OCI-LY3 (cell line): ENCODE measurements around the gene SPIRE1.

Experiments used
- H2AFZ ChIP-seq: fragments of 200-600, 300-600 bp; shearing (Covaris generic); 2 replicates; pipeline ENCODE4 v1.6.0; 2014; ENCODE audit warnings: antibody characterized with exemption, low read depth, low read length
- H3K27ac ChIP-seq: fragments of 200-600, 300-600 bp; sonication (generic); 2 replicates; pipeline ENCODE4 v1.5.1; 2014; ENCODE audit warnings: mild to moderate bottlenecking, low read length, moderate library complexity, mixed read lengths
- H3K27me3 ChIP-seq: fragments of 200-600, 300-600 bp; sonication (generic); 2 replicates; pipeline ENCODE4 v1.6.1; 2014; ENCODE audit warnings: low read depth, low read length, mixed read lengths
- H3K36me3 ChIP-seq: fragments of 200-600, 300-600 bp; sonication (generic); replicated peaks from 2 replicates; pipeline ENCODE3; 2014; ENCODE audit warnings: low read depth, low read length, mixed read lengths
- H3K4me1 ChIP-seq: fragments of 300-600, 200-600 bp; sonication (generic); 2 replicates; pipeline ENCODE4 v1.6.1; 2014; ENCODE audit warnings: low read length, mixed read lengths
- H3K4me2 ChIP-seq: fragments of 200-600, 300-600 bp; sonication (generic); 2 replicates; pipeline ENCODE4 v1.6.1; 2014; ENCODE audit warnings: low read length, mixed read lengths
- H3K4me3 ChIP-seq: fragments of 300-600, 200-600 bp; sonication (generic); 2 replicates; pipeline ENCODE4 v1.5.1; 2014; ENCODE audit warnings: antibody characterized with exemption, mild to moderate bottlenecking, low read length, moderate library complexity
- H3K79me2 ChIP-seq: fragments of 300-600, 200-600 bp; shearing (Covaris generic); 2 replicates; pipeline ENCODE4 v1.6.1; 2014; ENCODE audit warnings: mild to moderate bottlenecking, low read length, mixed read lengths
- H3K9ac ChIP-seq: fragments of 300-600, 200-600 bp; shearing (Covaris generic); 2 replicates; pipeline ENCODE4 v1.6.0; 2014; ENCODE audit warnings: mild to moderate bottlenecking, low read length, moderate library complexity
- H3K9me3 ChIP-seq: fragments of 200-600, 300-600 bp; shearing (Covaris generic); 2 replicates; pipeline ENCODE4 v1.6.1; 2014; ENCODE audit warnings: low read length, mixed read lengths; ENCODE audit not compliant: insufficient read depth
- H4K20me1 ChIP-seq: fragments of 200-600, 300-600 bp; sonication (generic); 2 replicates; pipeline ENCODE4 v1.6.1; 2016; ENCODE audit warnings: low read length, mixed read lengths; ENCODE audit not compliant: insufficient read depth
- CTCF ChIP-seq: fragments of 200-600, 300-600 bp; sonication (generic); IDR thresholded peaks from 2 replicates; pipeline ENCODE4 v1.5.1; 2014; ENCODE audit warnings: antibody characterized with exemption, low read length, low read depth
- EZH2phosphoT487 ChIP-seq: fragments of 200-600 bp; shearing (Covaris generic); IDR thresholded peaks from 2 replicates; pipeline ENCODE4 v1.6.1; 2018; ENCODE audit warnings: antibody characterized with exemption, mixed run types, low read depth

Gene SPIRE1

DNA sequence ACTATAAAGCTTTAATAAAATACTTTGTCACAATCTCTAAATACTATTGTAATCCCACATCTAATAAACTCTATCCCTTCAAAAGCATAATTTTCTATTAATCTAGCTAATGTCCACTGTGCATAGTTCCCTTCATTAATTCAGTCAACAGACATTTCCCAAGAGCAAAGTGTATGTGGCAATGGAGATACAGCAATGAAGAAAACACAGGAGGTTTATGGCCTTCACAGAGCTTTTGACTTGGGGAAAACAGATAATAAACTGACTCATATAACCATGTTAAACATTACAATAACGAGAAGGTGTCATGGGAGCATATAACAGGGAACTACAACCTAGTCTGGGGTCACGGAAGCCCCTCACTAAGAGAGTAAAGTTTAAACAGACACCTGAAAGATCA, 86.3 kb downstream of the SPIRE1 start:
- Histone ChIP-seq H3K9ac (no peak overlapping the region), H3K4me2 (no peak overlapping the region), H2AFZ (no peak overlapping the region), H3K4me1 (peaks cover 5% of the 10 kb centered on the region; the same call in 1 of the 2 replicates), H3K27me3 (no peaks in the 10 kb centered on the region), H3K36me3 (no peaks in the 10 kb centered on the region), H4K20me1 (no peaks in the 10 kb centered on the region), H3K79me2 (no peaks in the 10 kb centered on the region), H3K27ac (no peak overlapping the region), H3K9me3 (no peaks in the 10 kb centered on the region), H3K4me3 (no peak overlapping the region)
- TF ChIP-seq CTCF (no peak), EZH2phosphoT487 (no peak)

GRCh38 chr18:12569791-12570190, 88.1 kb downstream of the SPIRE1 start:
- H3K4me1 ChIP-seq = peaks cover 2% of the 10 kb centered on the region; the same call in 1 of the 2 replicates
- no peak overlapping the region for H3K4me3 ChIP-seq
- H3K9ac ChIP-seq = no peak overlapping the region
- H3K27me3 ChIP-seq = no peaks in the 10 kb centered on the region
- H3K9me3 ChIP-seq = no peaks in the 10 kb centered on the region
- no peaks in the 10 kb centered on the region for H3K36me3 ChIP-seq
- no peaks in the 10 kb centered on the region for H4K20me1 ChIP-seq
- H3K27ac ChIP-seq = no peak overlapping the region
- H2AFZ ChIP-seq = no peak overlapping the region
- no peak overlapping the region for H3K4me2 ChIP-seq
- H3K79me2 ChIP-seq = no peaks in the 10 kb centered on the region
- TF ChIP-seq EZH2phosphoT487 (no peak), CTCF (no peak)

DNA sequence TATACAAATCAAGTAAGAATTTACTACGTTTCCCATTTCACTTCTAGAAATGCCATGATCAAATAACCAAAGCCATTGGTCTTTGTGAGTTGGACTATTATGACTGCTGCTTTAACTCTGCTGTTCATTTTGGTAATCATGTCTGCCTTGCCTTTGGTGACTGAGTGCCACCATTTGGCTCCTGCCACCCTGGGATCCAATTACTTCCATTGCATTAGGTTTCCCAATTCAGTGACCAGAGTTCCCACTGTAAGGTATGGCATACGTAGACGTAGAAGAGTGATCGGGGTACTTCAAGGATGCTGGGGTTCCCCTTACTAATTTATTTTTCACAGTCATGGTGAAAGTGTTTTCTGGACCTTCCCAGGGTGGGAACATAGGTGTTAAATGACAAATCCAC, 90.1 kb downstream of the SPIRE1 start:
- no peaks in the 10 kb centered on the region for H3K36me3 ChIP-seq
- no peak overlapping the region for H3K4me3 ChIP-seq
- H4K20me1 ChIP-seq = no peaks in the 10 kb centered on the region
- H3K9ac ChIP-seq = no peak overlapping the region
- no peak overlapping the region for H3K4me2 ChIP-seq
- no peak overlapping the region for H2AFZ ChIP-seq
- H3K4me1 ChIP-seq = no peaks in the 10 kb centered on the region
- H3K27ac ChIP-seq = no peak overlapping the region
- no peak for TF ChIP-seq EZH2phosphoT487
- TF ChIP-seq CTCF = no peak
- H3K9me3 ChIP-seq = no peaks in the 10 kb centered on the region
- no peaks in the 10 kb centered on the region for H3K27me3 ChIP-seq
- H3K79me2 ChIP-seq = no peaks in the 10 kb centered on the region

- no peaks in the 10 kb centered on the region for H3K36me3 ChIP-seq
- no peak overlapping the region for H3K27ac ChIP-seq
- H3K9me3 ChIP-seq = 0 out of 2 replicates have a peak, but pooled peaks cover under 1% of the 10 kb centered on the region
- TF ChIP-seq EZH2phosphoT487 (no peak), CTCF (no peak)
- no peaks in the 10 kb centered on the region for H3K4me1 ChIP-seq
- no peaks in the 10 kb centered on the region for H4K20me1 ChIP-seq
- H3K79me2 ChIP-seq = no peaks in the 10 kb centered on the region
- no peak overlapping the region for H3K4me2 ChIP-seq
- H2AFZ ChIP-seq = no peak overlapping the region
- H3K9ac ChIP-seq = no peak overlapping the region
- H3K4me3 ChIP-seq = no peak overlapping the region
- no peaks in the 10 kb centered on the region for H3K27me3 ChIP-seq
Observed at GRCh38 chr18:12564861-12565260, 93.0 kb downstream of the SPIRE1 start.
